Frontal cortex (tissue), 4 donors: ENCODE results near the gene HBM. TPM values are rescaled to one million over a fixed set of nuclear protein-coding genes. Genes with fewer than 3 reads are reported as not detected.
"Not testable (repeated sequence)": the region's sequence is repeated elsewhere in the genome, so short reads cannot be mapped to it uniquely, and the experiment has no call there.

Experiments
- DNase-seq, 2 donors: peaks; one replicate each; pipeline ENCODE4 v3.0.0; 2012; ENCODE audit warnings: low spot score in 2 of 2
- FAIRE-seq: peaks from 2 replicates; lab custom pipeline; 2012; peaks lifted over from hg19 to GRCh38; lab: Jason Lieb, UNC
- total RNA-seq: library from RNA; depleted of rRNA; stranded (reverse); fragments of >200 nt; gene quantifications from one replicate; pipeline ENCODE4 v1.2.3, GENCODE V29; 2014
- donor health status: control.
- donor health status: control.
- donor health status: control.

HBM gene, protein sequence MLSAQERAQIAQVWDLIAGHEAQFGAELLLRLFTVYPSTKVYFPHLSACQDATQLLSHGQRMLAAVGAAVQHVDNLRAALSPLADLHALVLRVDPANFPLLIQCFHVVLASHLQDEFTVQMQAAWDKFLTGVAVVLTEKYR
- 29.3 TPM for total RNA-seq

DNA sequence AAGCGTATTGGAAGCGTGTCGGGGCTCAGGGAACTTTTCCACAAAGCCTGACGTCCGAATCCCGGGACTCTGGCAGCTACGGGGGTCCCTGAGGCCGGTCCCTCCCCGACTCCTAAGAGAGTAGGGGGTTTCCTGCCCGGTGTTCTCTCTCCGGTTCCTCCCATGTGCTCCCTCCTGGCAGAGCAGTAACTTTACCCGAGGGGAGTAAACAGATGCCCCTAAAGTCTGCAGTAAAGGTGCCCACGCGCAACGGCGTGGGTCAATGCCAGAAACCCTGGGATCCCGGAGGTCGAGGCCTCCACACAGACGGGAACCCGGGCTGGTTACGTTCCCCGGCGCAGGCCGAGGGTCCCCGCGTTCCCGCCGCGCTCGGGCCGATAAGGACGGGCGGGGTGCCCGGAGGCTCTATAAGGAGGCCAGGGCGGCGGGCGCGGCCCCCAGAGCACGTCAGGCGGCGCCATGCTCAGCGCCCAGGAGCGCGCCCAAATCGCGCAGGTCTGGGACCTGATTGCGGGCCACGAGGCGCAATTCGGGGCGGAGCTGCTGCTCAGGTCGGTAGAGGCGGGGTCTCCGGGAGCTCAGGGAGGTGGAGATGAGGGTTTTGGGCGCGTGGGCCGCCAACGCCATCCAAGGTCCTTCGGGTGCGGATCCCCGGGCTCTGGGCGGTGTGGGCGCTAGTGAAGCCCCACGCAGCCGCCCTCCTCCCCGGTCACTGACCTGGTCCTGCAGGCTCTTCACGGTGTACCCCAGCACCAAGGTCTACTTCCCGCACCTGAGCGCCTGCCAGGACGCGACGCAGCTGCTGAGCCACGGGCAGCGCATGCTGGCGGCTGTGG is at the start of gene HBM:
Gene HBM (plus strand): TSS at position 440 of the 836 bp plus-strand sequence. CDS start 20 bp downstream, at position 460.
- DNase-seq, result peak in 1 of 2 donors; percentile 62
- FAIRE-seq, result no peak

DNA sequence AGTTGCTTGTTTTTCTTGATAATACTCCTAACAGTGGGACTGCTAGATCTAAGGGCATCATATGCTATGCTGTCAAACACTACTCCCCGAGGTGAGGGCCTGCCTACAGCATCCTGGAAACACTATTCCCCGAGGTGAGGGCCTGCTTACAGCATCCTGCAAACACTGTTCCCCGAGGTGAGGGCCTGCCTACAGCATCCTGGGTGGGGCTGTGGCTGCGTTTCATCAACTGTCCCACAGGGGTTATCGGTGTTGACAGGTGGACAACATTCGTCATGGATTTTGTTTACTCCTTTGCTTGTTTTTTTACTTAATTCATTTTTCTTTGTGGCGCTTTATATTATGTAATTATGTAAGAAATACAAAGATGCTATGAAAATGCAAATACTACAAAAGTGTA is 49.8 kb upstream of the HBM start:
- DNase-seq, result no peak
- FAIRE-seq, result no peak

DNA sequence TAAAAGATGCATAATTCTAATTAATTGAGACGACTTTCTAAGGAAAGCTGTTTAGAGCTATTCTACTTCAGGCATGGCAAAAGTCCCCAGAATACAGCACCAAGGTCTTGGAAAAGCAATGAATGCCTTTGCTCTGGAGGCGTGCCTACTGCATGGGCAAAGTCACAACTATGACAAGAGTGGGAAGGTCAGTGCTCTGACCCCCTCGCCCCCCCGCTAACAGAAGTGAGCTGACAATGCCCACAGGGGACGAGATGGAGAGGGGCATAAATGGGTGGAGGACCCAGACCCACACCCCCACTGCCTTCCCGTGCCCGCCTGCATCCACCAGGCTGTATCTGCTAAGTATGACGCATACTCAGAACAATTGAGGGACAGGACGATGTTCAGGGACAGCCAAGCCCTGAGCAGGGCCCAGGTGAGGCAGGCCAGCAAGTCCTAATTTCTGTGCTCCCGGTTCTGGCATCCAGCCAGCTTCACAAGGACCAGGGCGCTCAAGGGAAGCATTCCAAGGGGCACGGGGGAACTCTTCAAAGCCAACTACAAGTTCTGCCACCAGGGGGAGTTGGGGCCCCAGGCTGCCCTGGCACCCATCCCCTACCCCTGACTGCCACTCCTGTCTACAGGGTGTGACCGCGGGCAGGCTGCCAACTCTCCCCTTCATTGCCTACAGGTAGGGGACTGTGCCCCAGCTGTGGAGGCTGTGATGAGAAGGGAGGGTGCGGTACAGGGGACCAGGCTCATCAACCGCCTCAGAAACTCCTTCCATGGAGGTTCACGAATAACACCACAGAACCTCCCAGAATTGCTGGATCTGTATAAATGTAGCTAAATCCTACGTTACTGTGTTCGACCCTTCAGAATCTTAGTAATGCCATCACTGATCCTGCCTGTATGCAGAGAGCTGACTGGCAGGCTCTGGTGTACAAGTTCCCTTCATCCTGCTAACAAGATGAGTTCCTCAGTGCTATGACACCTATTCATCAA is 48.1 kb upstream of the HBM start:
- FAIRE-seq, result no peak
- peak in 1 of 2 donors; percentile 42 for DNase-seq

DNA sequence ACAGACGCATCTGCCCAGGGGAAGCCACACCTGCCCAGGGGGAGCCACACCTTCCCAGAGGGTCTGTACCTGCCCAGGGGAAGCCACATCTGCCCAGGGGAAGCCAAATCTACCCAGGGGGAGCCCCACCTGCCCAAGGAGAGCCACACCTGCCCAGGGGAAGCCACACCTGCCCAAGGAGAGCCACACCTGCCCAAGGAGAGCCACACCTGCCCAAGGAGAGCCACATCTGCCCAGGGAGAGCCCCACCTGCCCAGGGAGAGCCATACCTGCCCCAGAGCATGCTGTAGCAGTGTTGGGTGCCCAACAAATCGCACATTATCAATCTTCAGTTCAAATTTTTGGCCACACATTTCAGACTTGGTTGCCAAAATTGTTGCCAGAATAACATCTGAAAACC is 46.9 kb upstream of the HBM start:
- FAIRE-seq, result no peak
- DNase-seq, result no peak

DNA sequence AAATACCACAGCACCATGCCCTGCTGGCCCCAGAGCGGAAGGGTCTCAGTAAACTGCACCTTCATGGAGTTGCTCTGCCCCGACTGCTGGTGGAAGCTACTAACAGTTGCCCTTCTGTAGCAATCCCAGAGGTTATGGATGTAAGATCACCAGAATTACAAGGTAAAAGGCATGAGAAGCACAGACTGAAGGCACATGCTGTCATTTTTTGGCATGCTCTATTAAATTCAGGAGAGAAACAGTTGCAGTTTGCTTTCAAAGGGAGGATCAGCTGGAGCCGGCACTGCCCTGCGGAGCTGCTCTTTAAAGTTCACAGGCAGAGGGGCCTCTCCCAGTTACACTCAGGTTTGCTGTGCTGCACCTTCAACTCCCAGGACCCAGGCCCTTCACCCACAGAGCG is 46.5 kb upstream of the HBM start:
- no peak for FAIRE-seq

DNA sequence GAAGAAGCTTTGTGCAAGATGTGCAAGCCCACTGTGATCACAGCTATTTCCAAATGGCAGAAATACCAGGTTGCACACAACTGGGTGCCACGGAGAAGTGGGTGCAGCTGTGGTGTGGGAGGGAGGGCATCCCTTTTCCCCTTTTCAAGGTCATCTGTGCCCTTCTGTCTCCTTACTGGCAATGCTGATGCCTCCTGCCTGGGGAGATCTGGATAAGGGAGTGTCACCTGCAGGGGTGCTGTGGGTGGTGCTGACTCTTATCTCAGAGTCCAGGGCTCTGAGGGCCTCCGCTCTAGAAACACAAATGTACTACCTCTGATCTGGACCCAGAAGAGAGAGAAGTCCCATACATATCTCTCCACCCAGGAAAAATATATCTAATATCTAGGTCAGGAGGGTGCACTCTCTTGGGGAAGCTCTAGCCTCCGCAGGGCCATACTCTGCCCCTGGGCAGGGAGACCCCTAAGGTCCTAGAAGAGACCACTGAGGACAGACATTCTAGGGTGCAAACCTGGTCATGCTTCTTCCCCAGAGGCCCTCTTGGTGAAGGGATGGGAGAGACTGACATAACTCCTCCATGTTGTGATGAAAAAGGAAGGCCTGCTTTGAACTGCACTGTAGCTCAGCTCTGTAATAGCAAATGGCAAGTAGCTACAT is 45.8 kb upstream of the HBM start:
- DNase-seq, result no peak
- FAIRE-seq, result no peak

More for the DNA sequence above, 46.5 kb upstream of the HBM start:
- DNase-seq, result no peak

DNA sequence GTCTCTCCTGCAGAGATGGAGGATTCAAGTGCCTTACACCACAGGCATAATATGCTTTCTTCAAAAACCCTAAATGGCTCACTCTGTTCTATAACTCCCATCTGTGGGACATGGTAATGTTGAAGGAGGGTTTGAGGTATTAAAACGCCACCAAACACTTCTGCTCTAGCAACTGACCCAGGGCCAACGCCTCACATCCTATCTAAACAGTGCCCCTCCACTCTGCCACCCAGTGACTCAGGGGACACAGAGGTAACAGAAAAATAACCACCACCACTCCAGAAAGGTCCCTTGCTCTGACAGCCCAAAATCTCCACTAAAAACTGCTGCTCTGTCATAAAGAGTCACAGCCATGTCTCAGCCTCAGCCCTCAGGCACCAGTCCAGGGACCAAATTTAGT is 45.0 kb upstream of the HBM start:
- DNase-seq, result no peak
- FAIRE-seq, result no peak

DNA sequence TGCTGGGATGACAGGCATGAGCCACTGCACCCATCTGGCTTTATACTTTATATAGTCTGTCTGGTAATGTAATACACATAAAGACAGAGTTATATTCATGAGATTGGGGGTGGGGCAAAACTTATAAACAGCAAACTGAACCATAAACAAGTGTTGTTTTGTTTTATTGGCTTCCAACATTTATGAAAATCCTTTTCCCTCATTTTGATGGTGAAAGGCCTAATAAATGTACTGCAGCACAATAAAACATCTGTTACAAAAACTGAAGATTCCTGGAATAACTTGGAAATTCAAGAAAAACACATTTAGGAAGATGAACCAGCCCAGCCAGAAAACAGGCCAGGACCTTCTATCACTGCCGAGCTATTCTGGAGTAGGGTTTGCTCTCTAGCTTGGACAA is 43.4 kb upstream of the HBM start:
- FAIRE-seq, result no peak

DNA sequence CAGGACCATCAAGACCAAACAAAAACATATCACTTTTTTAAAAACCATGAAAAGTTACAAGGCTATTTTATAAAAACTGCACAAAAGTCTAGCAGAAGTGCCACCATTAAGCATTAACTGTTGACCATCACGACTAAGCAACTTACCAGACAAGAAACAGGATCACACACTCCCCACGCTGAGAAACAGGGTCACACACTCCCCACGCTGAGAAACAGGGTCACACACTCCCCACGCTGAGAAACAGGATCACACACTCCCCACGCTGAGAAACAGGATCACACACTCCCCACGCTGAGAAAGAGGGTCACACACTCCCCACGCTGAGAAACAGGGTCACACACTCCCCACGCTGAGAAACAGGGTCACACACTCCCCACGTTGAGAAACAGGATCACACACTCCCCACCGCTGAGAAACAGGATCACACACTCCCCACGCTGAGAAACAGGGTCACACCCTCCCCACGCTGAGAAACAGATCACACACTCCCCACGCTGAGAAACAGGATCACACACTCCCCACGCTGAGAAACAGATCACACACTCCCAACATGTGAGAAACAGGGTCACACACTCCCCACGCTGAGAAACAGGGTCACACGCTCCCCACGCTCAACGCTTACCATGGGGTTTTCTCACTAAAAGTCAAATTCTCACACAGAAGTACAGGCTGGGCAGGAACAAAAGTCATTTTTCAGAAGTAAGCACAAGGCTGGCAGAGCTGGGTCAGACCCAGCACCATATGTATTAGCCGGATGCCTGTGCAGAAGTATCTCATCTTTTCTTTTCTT is 42.0 kb upstream of the HBM start:
- FAIRE-seq, DNase-seq: not testable (repeated sequence)

More for the DNA sequence above, 43.4 kb upstream of the HBM start:
- DNase-seq, result no peak

DNA sequence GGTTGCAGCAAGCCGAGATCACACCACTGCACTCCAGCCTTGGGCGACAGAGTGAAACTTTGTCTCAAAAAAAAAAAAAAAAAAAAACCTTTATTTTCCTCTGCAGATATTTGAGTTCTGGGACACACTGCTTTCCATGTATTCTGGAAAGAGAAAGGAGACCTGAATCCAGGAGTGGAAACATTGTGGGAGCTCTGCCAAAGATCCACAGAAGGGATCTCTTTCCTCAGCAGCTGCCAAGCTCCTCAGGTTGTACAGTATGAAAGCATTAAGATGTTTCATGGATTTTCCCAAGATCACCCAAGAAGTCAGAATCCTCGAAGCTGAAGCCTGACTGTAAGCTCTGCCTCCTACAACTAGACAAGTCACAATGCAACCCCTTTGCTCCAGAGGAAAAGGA is 40.8 kb upstream of the HBM start:
- FAIRE-seq, result no peak
- DNase-seq, result no peak

DNA sequence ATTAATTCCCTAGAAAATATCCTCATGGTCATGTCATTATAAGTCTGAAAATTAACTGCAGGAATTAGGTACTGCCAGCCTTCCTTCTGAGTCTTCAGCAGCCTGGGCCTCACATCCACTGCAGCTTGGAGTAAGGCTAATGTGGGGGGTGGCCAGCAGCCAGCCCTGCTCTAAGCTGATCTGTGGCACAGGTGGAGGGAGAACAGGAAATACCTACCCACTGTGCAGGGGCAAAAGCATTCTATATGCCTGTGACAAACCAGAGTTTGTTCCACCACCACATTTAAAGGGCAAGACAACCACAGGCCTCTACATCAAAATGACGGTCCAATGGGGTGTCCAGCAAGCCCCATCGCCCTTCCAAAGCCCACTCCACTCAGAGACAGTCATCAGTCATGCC is 36.7 kb upstream of the HBM start:
- FAIRE-seq (no peak), DNase-seq (no peak)

DNA sequence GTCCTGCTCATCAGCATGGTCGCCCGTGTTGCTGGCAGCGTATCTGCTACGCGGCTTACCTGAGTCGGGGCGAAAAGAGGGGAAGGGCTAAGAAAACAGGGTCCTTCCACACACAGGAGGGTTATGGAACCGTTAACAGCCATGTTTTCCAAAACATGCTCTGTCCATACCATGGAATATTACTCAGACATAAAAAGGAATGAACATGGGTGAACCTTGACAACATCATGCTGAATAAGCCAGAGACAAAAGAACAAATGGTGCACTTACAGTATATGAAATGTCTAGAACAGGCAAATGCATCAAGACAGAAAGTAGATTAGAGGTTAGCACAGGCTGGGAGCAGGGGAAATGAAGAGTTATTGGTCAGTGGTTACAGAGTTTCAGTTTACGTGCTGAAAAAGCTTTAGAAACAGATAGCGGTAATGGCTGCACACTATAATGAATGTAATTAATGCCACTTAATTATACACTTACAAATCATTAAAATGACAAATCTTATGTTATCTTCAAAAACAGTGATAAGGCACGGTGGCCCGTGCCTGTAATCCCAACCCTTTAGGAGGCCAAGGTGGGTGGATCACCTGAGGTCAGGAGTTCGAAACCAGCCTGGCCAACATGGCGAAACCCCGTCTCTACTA is 35.1 kb upstream of the HBM start:
- no peak for DNase-seq
- no peak for FAIRE-seq

DNA sequence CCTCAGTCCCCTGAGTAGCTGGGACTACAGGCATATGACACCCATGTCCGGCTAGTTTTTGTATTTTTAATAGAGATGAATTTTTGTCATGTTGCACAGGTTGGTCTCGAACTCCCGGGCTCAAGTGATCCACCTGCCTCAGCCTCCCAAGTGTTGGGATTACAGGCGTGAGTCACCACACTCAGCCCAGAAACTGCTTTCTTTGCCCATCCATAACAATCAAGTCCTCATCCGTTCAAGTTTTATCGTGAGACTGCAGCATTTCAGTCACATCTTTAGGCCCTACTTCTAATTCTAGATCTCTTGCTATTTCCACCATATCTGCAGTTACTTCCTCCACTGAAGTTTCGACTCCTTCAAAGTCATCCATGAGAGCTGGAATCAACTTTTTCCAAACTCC is 33.7 kb upstream of the HBM start:
- FAIRE-seq (no peak), DNase-seq (no peak)

DNA sequence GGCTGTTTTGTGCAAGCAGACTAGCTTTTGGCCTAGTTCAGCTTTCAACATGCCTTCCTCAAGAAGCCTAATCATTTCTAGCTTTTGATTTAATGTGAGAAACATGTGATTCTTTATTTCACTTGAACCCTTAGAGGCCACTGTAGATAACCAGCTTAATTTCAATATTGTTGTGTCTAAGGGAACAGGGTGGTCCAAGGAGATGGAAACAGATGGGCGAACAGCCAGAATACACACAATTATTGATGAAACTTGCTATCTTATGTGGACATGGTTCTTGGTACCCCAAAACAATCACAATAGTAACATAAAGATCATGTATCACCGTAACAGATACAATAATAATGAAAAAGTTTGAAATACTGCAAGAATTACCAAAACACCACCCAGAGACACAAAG is 32.1 kb upstream of the HBM start:
- FAIRE-seq, result no peak

DNA sequence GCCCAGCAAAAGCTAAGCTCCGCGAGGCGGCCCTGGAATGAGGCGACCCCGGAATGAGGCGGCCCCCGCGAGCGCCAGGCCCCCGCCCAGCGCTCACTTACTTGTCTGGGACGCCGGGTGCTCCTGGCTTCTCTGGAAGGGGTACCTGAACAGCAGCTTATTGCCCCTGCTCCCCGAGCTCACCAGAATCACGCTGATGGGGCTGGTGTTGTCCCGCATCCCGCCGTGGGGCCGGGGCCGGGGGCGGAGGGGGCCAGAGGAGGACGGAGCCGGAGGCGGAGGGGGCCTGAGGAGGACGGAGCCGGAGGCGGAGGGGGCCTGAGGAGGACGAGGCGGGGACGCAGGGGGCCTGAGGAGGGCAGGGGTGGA is 27.7 kb upstream of the HBM start:
- DNase-seq (peak in 1 of 2 donors; percentile 37), FAIRE-seq (no peak)

More for the DNA sequence above, 32.1 kb upstream of the HBM start:
- DNase-seq, result no peak

DNA sequence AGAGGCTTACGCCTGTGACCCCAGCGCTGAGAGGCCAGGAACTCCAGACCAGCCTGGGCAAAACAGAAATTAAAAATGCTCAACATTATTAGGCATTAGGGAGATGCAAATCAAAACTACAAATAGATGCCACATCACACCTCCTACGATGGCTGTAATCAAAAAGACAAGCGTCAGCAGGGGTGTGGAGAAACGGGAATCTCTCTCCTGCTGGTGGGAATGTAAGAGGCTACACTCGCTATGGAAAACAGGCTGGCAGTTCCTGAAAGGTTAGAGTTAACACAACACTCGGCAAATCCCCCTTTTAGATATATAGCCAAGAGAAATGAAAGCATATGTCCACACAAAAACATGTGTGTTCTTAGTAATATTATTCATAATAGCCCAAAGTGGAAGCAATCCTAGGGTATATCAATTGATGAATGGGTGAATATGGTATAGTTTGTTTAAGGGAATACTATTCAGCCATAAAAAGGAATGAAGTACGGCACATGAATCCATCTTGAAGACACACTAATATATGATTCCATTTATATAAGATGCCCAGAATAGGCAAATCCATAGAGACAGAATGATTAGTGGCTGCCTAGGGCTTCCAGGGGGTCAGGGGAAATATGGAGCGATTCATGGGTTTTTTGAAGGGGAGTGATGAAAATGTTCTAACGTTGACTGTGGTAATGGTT is 25.5 kb upstream of the HBM start:
- FAIRE-seq (no peak), DNase-seq (no peak)

DNA sequence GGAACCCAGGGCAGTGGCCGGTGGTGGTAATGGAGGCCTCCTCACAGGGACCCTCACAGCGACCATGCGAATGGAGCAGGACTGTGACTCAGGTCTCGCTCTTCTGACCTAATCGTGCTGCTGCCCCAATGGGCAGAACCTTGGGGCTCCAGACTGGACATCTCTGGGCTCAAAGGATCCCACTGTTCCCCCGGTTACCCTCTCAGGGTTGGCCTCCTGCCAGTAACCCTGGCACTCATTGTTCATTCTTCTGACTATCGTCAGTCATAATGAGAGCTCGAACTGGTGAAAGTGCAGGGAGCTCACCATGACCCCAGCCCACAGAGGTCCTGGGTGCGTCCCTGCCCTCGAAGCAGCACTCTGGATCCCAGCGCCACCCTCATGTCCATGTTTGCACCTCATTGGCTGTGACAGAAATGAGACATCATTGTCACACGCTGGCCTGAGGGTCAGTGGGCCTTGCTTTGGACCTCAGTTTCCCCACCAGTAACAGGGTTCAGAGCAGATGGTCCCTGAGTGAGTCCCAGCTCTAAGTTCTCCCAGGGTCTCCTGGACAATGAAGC is 23.3 kb upstream of the HBM start:
- DNase-seq (no peak), FAIRE-seq (no peak)

DNA sequence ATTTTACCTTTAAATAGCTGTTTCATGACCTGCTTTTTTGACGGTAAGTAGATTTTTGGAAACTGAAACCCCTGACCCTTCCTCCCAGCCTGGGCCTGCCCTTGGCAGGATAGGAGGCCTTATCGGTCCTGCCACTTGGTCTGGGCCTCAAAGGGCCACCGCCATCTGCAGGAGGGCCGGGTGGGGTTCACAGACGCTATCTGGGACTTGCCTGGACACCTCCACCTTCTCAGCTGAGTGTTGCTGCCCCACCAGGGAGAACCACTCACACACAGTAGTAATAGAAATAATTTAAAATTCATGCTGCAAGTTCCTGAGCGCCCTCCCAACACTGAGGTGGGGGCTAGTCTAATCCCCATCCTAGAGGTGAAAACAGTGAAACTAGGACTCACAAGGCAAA is 22.7 kb upstream of the HBM start:
- FAIRE-seq, result no peak
- DNase-seq, result no peak
